ENCODE data around the gene ULK2. TPM values are rescaled to one million over a fixed set of nuclear protein-coding genes. Genes with fewer than 3 reads are reported as not detected.

Gene ULK2
- polyA plus RNA-seq, 1 of the 3 experiments (the other 2 are of a cell fraction) = 18.0 TPM

- no peak overlapping the region for H3K9ac ChIP-seq
- H3K27ac ChIP-seq (ENCODE audit: low read depth in 2 of 2, low read length in 1 of 2) = peak overlapping the region in 1 of 2 experiments; percentile 70; a peak in 1 of 4 replicates
- no peak for DNase-seq
- H3K4me1 ChIP-seq (ENCODE audit: control insufficient read depth in 1 of 2, insufficient read depth in 2 of 2, low read depth in 1 of 2, low read length in 1 of 2) = peaks cover 0 to 3% of the 10 kb centered on the region in 2 experiments; a peak in 2 of 4 replicates
- no peaks in the 10 kb centered on the region for H3K9me3 ChIP-seq
- H3K4me3 ChIP-seq (ENCODE audit: low read depth in 2 of 2, low read length in 1 of 2) = no peak overlapping the region
- ChIA-PET CTCF (interaction anchor here (0.9 to 3.7 kb wide), 5 partner anchors 9 to 409 kb away, joined by 3 to 21 read pairs (median 6); partner anchors contain the start of genes ALDH3A1 and B9D1), POLR2A (no interaction called here)
- no peaks in the 10 kb centered on the region for H3K27me3 ChIP-seq (ENCODE audit: insufficient read depth)
- peaks cover 7% of the 10 kb centered on the region for H3F3A ChIP-seq (replicated peaks; ENCODE audit: insufficient read depth)
- H3K79me2 ChIP-seq (ENCODE audit: insufficient read depth) = no peaks in the 10 kb centered on the region
- H3K36me3 ChIP-seq (replicated peaks in 1 of 2; ENCODE audit: control insufficient read depth in 1 of 2, insufficient read depth in 2 of 2, low read length in 1 of 2) = peaks cover 10 to 16% of the 10 kb centered on the region in 2 experiments
- H3K4me2 ChIP-seq = no peak overlapping the region
- H2AFZ ChIP-seq (ENCODE audit: low read depth) = no peak overlapping the region
- TF ChIP-seq JUND (IDR thresholded peaks at IDR 0.05) (no peak), USF1 (IDR thresholded peaks at IDR 0.05; ENCODE audit: borderline replicate concordance, low read depth) (no peak), EZH2phosphoT487 (IDR thresholded peaks at IDR 0.05; ENCODE audit: borderline replicate concordance, low read depth) (no peak), MAX (IDR thresholded peaks at IDR 0.05; ENCODE audit: low read depth) (no peak), ZBTB33 (IDR thresholded peaks at IDR 0.05; ENCODE audit: borderline replicate concordance, low read depth) (no peak), RXRA (IDR thresholded peaks at IDR 0.05; ENCODE audit: borderline replicate concordance, low read depth) (no peak), TAF1 (IDR thresholded peaks at IDR 0.05; ENCODE audit: borderline replicate concordance, low read depth, low read length) (no peak), MXI1 (IDR thresholded peaks at IDR 0.05; ENCODE audit: low read depth, low read length) (no peak), PBX3 (IDR thresholded peaks at IDR 0.05) (no peak), EP300 (IDR thresholded peaks at IDR 0.05; ENCODE audit: borderline replicate concordance in 1 of 2, low read depth in 1 of 2, low read length in 1 of 2) (no peak), FOSL2 (IDR thresholded peaks at IDR 0.05; ENCODE audit: borderline replicate concordance, low read depth) (no peak), CTCF (IDR thresholded peaks at IDR 0.05) (no peak), FOXM1 (IDR thresholded peaks at IDR 0.05; ENCODE audit: low read depth) (no peak), MEF2A (IDR thresholded peaks at IDR 0.05; ENCODE audit: borderline replicate concordance, low read depth) (no peak), SMC3 (IDR thresholded peaks at IDR 0.05; ENCODE audit: low read depth, low read length) (no peak), RAD21 (IDR thresholded peaks at IDR 0.05; ENCODE audit: low read length) (no peak), NRF1 (IDR thresholded peaks at IDR 0.05; ENCODE audit: low read depth, low read length) (no peak), GATA2 (CRISPR knock-in tag; IDR thresholded peaks at IDR 0.05) (no peak), CHD2 (IDR thresholded peaks at IDR 0.05; ENCODE audit: low read length, partially characterized antibody) (no peak), YY1 (IDR thresholded peaks at IDR 0.05; ENCODE audit: low read depth) (no peak)
- H4K20me1 ChIP-seq (ENCODE audit: insufficient read depth) = no peaks in the 10 kb centered on the region
- WGBS (ENCODE audit: low lambda C conversion rate) = 97% methylated on average over 6 of the region's 6 CpGs
- no peaks in the 10 kb centered on the region for H3K9me2 ChIP-seq
These were observed 96.6 kb downstream of the ULK2 start for GRCh38 chr17:19770985-19771735.

Measured in SK-N-SH (cell line).